ENCODE data around the gene MORN3.
"Not testable (repeated sequence)": the region's sequence is repeated elsewhere in the genome, so short reads cannot be mapped to it uniquely, and the experiment has no call there.

MORN3 gene

DNA sequence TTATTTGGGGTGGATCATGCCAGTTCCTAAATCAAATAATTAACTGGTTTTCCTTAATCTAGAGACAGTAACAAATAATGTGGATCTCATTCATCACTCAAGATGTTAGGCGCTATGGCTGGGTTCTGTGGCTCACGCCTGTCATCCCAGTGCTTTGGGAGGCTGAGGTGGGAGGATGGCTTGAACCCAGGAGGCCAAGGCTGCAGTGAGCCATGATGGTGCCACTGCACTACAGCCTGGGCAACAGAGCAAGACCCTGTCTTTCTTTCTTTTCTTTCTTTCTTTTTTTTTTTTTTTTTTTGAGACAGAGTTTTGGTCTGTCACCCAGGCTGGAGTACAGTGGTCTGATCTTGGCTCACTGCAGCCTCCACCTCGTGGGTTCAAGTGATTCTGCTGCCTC lies 23.3 kb upstream of the MORN3 start:
- not testable (repeated sequence) for DNase-seq (ENCODE audit: low read depth, low spot score)

GRCh38 chr12:121689430-121689829 lies 20.0 kb upstream of the MORN3 start:
- no peak for DNase-seq (ENCODE audit: low read depth, low spot score)

DNA sequence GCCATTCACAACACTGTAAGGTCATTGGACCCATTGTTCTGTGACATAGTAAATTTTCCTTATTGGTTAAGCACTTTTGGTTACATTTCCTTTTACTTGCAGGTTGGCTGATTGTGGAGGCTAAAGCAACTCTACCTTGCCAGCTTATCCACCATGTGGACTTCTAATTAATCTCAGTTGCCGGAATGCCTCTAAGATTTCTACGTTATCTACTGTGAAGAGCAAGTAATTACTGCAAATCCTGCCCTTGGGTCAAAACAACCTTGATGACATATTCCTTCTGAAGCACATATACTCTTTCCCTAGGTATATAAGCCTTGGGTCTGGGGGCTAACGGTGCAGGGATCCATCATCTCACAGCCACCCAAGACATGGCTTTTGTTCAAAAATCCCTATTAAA lies 19.5 kb upstream of the MORN3 start:
- DNase-seq (ENCODE audit: low read depth, low spot score): no peak

DNA sequence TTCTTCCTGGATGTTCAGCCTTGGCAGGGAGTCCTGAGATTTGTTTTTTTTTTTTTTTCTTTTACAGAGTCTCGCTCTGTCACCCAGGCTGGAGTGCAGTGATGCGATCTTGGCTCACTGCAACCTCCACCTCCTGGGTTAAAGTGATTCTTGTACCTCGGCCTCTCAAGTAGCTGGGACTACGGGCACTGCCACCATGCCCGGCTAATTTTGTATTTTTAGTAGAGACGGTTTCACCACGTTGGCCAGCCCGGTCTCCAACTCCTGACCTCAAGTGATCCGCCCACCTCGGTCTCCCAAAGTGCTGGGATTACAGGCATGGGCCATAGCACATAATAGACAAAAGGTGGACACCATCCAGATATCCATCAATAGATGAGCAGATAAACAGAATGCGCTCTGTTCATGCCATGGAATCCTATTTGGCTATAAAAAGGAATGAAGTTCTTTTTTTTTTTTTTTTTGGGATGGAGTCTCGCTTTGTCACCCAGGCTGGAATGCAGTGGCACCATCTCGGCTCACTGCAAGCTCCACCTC lies 10.3 kb upstream of the MORN3 start:
- DNase-seq (ENCODE audit: low read depth, low spot score): not testable (repeated sequence)

DNA sequence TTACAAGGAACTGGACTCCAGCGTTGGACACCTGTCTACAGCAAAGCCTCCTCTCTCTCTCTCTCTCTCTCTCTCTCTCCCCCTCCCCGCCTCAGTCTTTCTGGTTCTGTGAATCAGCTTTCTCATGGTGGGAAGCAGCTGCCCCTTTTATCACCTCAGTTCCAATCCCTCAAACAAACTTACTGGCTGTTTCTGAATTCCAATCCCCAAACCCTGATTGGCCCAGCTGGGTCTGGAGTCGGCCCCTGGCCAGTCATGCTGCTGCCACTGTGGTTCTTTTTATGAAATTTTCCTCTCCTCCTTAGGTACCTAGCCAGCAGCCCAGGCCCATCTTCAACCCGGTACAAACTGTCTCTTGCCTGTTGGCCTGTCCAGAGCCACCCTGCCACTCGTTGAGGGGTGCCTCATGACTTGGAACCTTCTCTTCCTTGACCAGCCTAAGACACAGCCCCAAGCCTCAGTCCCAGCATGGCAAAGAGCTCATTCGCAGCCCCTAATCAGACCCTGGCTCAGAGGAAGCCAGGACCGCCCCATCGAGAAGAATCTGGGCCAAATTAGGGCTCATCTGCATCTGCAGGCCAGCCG lies 9.4 kb upstream of the MORN3 start:
- DNase-seq (ENCODE audit: low read depth, low spot score): no peak

- no peak for DNase-seq (ENCODE audit: low read depth, low spot score)
These were observed 8.9 kb upstream of the MORN3 start for GRCh38 chr12:121678305-121678704.

GRCh38 chr12:121676190-121676589 lies 6.7 kb upstream of the MORN3 start:
- DNase-seq (ENCODE audit: low read depth, low spot score): no peak

DNA sequence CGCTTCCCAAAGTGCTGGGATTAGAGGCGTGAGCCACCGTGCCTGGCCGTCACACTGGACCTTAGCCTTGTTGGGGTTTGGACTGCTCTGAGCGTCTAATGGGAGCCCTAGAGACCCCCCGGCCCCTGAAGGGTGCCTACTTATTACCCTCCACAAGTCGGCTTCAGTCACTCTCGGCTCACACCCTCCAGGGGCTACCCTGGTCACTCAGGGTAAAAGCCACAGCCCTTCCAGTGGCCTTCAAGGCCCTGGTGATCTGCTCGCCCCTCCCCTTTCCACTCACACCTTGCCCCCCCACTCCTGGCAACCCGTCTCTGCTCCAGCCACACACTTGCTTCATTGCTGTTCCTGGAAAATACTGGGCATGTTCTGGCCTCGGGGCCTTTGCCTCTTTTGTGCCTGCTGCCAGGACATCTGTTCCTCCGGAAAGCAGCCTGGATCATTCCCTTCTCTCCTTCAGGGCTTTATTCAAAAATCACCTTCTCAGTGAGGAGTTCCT lies 3.6 kb upstream of the MORN3 start:
- DNase-seq (ENCODE audit: low read depth, low spot score): no peak

DNA sequence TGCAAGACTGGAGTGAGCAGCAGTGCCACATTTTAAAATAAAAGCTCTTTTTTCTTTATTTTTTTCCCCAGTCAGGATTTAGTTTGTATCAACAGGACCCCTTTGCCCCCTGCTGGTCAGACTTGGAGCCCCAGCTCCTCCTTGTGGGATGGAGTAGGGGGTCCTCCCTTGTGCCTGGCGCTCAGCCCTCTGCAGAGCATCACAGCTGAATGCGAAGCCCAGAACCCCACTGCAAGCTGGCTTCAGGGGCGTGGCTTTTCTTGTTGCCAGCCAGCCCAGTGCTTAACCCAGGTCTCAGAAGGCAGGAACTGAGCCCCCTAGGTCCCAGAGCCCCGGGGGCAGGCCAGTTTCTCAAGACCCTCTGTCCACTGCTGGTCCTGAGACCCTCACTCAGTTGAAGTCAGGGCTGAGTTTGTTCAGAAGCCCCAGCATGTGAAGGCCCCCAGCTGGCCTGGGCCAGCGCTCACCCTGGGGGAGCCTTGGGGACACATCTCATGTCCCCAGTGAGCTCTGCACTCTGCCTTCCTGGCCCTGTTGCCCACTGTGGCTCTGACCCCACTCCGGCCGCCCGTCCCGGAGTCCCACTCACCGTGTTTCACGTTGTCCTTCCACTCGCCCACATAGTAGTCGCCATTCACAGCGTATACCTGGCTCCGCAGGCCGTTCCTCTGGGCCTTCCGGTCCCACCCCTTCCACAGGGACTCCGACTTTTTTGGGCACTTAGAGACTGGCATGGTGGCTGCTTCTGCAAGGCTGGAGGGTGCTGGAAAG lies 519 bp downstream of the MORN3 start:
- no peak for DNase-seq (ENCODE audit: low read depth, low spot score)

DNA sequence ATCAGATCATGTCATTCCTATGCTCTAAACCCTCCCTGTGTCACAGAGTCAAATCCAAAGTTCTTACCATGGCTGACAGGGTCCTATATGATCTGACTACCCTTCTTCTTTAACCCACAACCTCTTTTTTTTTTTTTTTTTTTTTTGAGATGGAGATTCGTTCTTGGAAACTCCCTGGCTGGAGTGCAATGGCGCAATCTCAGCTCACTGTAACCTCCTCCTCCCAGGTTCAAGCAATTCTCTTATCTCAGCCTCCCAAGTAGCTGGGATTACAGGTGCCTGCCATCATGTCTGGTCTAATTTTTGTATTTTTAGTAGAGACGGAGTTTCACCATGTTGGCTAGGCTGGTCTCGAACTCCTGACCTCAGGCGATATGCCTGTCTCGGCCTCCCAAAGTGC lies 2.6 kb downstream of the MORN3 start:
- DNase-seq (ENCODE audit: low read depth, low spot score): not testable (repeated sequence)

- no peak for DNase-seq (ENCODE audit: low read depth, low spot score)
These were observed 5.9 kb downstream of the MORN3 start for GRCh38 chr12:121663610-121663929.

GRCh38 chr12:121661353-121662105 lies 7.9 kb downstream of the MORN3 start:
- DNase-seq (ENCODE audit: low read depth, low spot score): not testable (repeated sequence)

GRCh38 chr12:121657305-121658008 lies 12.0 kb downstream of the MORN3 start:
- DNase-seq (ENCODE audit: low read depth, low spot score): no peak

GRCh38 chr12:121656122-121656521 lies 13.3 kb downstream of the MORN3 start:
- no peak for DNase-seq (ENCODE audit: low read depth, low spot score)

- no peak for DNase-seq (ENCODE audit: low read depth, low spot score)
These were observed 15.5 kb downstream of the MORN3 start for GRCh38 chr12:121653999-121654398.

DNA sequence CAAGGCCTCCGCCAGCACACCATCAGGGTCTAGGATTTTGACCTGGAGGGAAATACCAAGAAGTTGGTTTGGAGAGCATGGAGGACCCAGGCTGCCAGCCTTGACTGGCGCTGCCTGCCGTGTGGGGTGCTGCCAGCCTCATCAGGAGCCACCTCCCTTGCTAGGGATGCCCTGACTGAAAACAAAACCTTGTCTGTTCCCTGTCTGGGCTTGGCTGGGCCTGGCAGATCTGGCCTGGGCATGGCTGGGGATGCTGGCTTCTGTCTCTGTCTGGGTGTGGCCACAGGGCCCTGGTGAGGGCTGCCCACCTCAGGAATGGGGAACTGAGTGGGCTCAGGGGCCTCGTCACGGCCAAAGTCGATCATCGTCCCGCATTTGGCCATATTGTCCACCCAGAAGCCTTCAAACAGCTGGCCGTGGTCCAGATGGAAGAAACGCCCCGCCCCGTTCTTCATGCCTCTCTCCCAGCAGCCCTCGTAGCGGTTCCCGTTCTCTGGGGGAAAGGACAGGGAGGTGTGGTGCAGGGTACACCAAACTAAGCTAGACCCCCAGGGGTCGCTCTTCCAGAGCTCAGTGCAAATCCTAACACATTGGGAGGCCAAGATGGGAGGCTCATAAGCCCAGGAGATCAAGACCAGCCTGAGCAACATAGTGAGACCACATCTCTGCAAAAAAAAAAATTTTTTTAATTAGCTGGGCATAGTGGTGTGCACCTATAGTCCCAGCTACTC lies 16.5 kb downstream of the MORN3 start:
- DNase-seq (ENCODE audit: low read depth, low spot score): no peak

- DNase-seq (ENCODE audit: low read depth, low spot score): no peak
These were observed 18.1 kb downstream of the MORN3 start for GRCh38 chr12:121651320-121651719.

- no peak for DNase-seq (ENCODE audit: low read depth, low spot score)
These were observed 19.6 kb downstream of the MORN3 start for GRCh38 chr12:121649819-121650353.

DNA sequence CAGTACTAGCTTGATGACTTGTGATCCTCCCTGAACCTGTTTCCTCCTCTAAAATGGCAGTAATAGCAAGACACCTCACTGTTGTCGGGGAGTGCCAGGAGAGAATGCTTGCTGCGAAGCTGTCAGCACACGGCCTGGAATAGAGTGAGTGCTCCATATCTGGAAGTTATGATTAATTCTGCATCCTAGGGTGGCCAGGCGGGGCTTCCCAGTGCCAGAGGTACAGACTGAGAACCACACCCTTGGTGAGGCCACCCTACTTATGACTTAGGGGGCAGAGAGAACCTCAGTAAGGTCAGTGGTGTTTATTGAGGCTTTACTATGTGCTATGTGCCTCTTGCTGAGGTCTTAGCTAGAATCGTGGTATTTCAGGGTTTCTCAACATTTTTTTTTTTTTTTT lies 20.1 kb downstream of the MORN3 start:
- DNase-seq (ENCODE audit: low read depth, low spot score): no peak

DNA sequence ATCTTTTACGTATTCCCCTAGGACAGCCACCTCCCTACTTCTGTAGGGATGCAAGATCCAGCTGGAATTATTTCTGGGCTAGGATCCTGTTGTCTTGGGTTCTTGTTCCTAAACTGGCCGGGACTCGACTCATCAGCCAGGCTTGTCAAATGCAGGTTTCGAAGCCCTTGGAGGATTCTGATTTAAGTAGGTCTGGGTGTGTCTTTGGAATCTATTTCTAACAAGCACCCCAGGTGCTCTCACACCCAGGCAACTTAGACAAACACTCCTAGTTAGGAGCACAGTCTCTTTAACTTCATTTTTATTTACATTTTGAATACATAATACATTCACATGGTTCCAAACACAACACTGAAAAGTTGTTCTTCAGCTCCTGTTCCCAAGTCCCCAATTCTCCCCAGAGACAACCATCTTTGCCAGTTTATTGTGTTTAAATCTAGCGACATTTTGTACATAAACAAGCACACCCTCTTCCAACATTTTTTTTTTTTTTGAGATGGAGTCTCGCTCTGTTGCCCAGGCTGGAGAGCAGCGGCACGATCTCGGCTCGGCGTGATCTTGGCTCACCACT lies 20.9 kb downstream of the MORN3 start:
- no peak for DNase-seq (ENCODE audit: low read depth, low spot score)

- DNase-seq (ENCODE audit: low read depth, low spot score): no peak
These were observed 28.2 kb downstream of the MORN3 start for GRCh38 chr12:121641343-121641630.
